Pancreas (tissue), 10 donors: ENCODE results near the gene HTR4. TPM values are rescaled to one million over a fixed set of nuclear protein-coding genes. Genes with fewer than 3 reads are reported as not detected.

ENCODE experiments used
- ATAC-seq, 4 donors: fragments of 200-7000 bp; cut with Tn5 transposase; one replicate each; pipeline versions ENCODE4 v1.8.0 to v1.9.1; 2020; ENCODE audit warnings: mild to moderate bottlenecking in 4 of 4, moderate library complexity in 4 of 4
- DNase-seq, 6 donors: peaks; one replicate each; pipeline ENCODE4 v3.0.0-alpha.2; 2020
- FAIRE-seq: peaks from 2 replicates; lab custom pipeline; 2012; peaks lifted over from hg19 to GRCh38; lab: Jason Lieb, UNC
- H3K27ac ChIP-seq, 4 donors: fragments of 200-600 bp; sonication (generic); 1 replicate in 3 of 4; 2 replicates in 1 of 4; pipeline versions ENCODE4 v1.5.0 to v1.8.0; 2020
- H3K27me3 ChIP-seq, 4 donors: fragments of 200-600 bp; one replicate each; pipeline ENCODE4 v1.8.0; 2021
- H3K36me3 ChIP-seq, 3 donors: fragments of 200-600 bp; sonication (generic) in 1 of 3; one replicate each; pipeline versions ENCODE4 v1.5.0 to v1.8.0; 2020 to 2021
- H3K4me1 ChIP-seq, 3 donors: fragments of 200-600 bp; one replicate each; pipeline ENCODE4 v1.8.0; 2021
- H3K4me3 ChIP-seq, 4 donors: fragments of 200-600 bp; sonication (generic) in 2 of 4; one replicate each; pipeline versions ENCODE4 v1.5.0 to v1.8.0; 2020 to 2021
- H3K9me3 ChIP-seq, 4 donors: fragments of 200-600 bp; one replicate each; pipeline ENCODE4 v1.8.0; 2021
- WGBS, 2 donors: extraction: QIAGEN DNeasy Blood & Tissue Kit; methylation state at CpG; one replicate each; pipeline ENCODE4 v1.1.7; 2013; 5-methylcytosine and 5-hydroxymethylcytosine counted together
- intact Hi-C, 3 donors: fragments of 100-400 bp; cut with DNase I; formaldehyde crosslinking; loops; one replicate each; pipeline versions ENCODE4 v1.11.1 to v1.14.2; 2022
- polyA plus RNA-seq, 2 donors: library from polyadenylated mRNA; stranded (reverse); fragments of 200-250 nt; gene quantifications; one replicate each; pipeline ENCODE4 v1.2.3, GENCODE V29; 2013
- total RNA-seq, 6 donors: library from RNA; stranded (reverse); fragmentation: NEBNext Ultra II Directional in 4 of 6; extraction: Animal tissue kit (Norgen Biotek cat#: 25700) in 4 of 6; gene quantifications; one replicate each; pipeline versions ENCODE4 v1.2.1 to v1.2.4, GENCODE V29; 2021 to 2023
- TF ChIP-seq, protein P1 (sequence below), 4 donors: fragments of 200-600 bp; sonication (generic) in 3 of 4; IDR thresholded peaks; one replicate each; pipeline versions ENCODE4 v1.5.0 to v1.8.0; 2021; ENCODE audit warnings: antibody characterized with exemption in 4 of 4
- donor health status: healthy with polysubstance abuse.
- donor health status: DM: no; HTN: no; CAD: no; lungs with moderate emphysema.
- donor health status: DM: no; HTN: no; CAD: no.
- donor health status: control.
- donor health status: control.
- donor health status: Bipolar disorder and iron deficiency.
- donor health status: DM: yes; HTN: yes; CAD: no.
- donor health status: DM: no; HTN: no; CAD: no.
- donor health status: DM: no; HTN: no; CAD: no.
- donor health status: DM: yes; HTN: yes; CAD: no.

Gene HTR4
- total and polyA plus RNA-seq, 8 donors = not detected

GRCh38 chr5:148452499-148453193 lies 201.7 kb downstream of the HTR4 start:
- no peak for DNase-seq
- TF ChIP-seq, protein P1, sequence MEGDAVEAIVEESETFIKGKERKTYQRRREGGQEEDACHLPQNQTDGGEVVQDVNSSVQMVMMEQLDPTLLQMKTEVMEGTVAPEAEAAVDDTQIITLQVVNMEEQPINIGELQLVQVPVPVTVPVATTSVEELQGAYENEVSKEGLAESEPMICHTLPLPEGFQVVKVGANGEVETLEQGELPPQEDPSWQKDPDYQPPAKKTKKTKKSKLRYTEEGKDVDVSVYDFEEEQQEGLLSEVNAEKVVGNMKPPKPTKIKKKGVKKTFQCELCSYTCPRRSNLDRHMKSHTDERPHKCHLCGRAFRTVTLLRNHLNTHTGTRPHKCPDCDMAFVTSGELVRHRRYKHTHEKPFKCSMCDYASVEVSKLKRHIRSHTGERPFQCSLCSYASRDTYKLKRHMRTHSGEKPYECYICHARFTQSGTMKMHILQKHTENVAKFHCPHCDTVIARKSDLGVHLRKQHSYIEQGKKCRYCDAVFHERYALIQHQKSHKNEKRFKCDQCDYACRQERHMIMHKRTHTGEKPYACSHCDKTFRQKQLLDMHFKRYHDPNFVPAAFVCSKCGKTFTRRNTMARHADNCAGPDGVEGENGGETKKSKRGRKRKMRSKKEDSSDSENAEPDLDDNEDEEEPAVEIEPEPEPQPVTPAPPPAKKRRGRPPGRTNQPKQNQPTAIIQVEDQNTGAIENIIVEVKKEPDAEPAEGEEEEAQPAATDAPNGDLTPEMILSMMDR (IDR thresholded peaks at IDR 0.05) = no peak
- Histone ChIP-seq H3K4me3 (no peak overlapping the region), H3K36me3 (no peaks in the 10 kb centered on the region), H3K9me3 (no peaks in the 10 kb centered on the region), H3K27me3 (no peaks in the 10 kb centered on the region), H3K27ac (no peak overlapping the region), H3K4me1 (no peaks in the 10 kb centered on the region)
- ATAC-seq = no peak
- intact Hi-C loops = no loop called here
- WGBS, 2 donors = 85 to 89% methylated on average over 10 of the region's 10 CpGs
- no peak for FAIRE-seq

DNA sequence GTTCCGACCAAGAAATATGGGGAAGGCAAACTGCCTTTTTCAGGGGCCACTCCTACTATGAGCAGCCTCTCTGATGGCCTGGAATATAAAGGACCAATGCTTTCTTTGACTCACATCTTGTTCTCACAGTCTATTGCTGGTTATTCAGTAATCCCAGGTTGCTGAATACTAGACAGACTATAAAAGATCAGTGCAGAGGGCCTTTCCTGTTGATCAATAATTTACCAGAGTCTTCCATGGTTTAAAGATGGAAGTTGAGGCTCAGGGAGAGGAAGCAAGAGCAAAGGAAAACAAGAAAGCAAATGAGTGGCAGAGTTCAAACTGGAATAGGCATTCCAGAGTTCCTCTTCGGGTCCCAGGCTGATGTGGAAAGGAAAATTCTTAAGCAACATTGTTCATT lies 207.7 kb downstream of the HTR4 start:
- Histone ChIP-seq H3K4me1 (no peaks in the 10 kb centered on the region), H3K27ac (no peak overlapping the region), H3K9me3 (no peaks in the 10 kb centered on the region), H3K4me3 (no peak overlapping the region), H3K36me3 (peaks cover 0 to 8% (median 4%) of the 10 kb centered on the region in 3 donors), H3K27me3 (no peaks in the 10 kb centered on the region)
- DNase-seq = no peak
- intact Hi-C loops = loop anchor here in 1 of 3 donors (10.0 kb wide), 1 partner anchor 278 kb away; no protein-coding TSS in a partner anchor
- FAIRE-seq = no peak
- WGBS, 2 donors = 66% methylated on average over 2 of the region's 2 CpGs
- no peak for ATAC-seq
- TF ChIP-seq, protein P1 (IDR thresholded peaks at IDR 0.05) = no peak

DNA sequence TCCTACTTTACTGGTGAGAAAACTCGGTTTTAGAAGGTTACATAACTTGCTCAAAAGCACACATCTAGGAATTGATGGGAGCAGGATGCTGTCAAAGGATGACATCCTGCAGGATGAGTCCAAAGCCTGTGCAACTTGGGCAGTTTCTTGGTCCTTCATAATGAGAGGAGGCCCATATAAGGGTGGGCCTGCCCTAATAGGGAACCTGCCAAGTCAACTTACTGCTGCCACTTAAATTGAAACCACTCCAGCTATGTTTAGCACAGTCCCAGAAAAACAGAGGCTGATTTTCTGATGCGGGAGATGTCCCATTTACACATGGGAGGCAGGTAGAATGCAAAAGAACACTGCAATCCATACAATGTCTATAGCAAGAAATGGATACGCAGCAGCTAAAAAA lies 208.7 kb downstream of the HTR4 start:
- TF ChIP-seq, protein P1 (IDR thresholded peaks at IDR 0.05) = no peak
- DNase-seq (no peak), FAIRE-seq (no peak), ATAC-seq (no peak)
- no peaks in the 10 kb centered on the region for H3K9me3 ChIP-seq
- 43 to 75% methylated on average over 3 of the region's 3 CpGs for WGBS, 2 donors
- no peak overlapping the region for H3K27ac ChIP-seq
- intact Hi-C loops = loop anchor here in 1 of 3 donors (10.0 kb wide), 1 partner anchor 279 kb away; no protein-coding TSS in a partner anchor
- H3K4me1 ChIP-seq = no peaks in the 10 kb centered on the region
- no peak overlapping the region for H3K4me3 ChIP-seq
- H3K27me3 ChIP-seq = no peaks in the 10 kb centered on the region
- H3K36me3 ChIP-seq = peaks cover 0 to 17% (median 7%) of the 10 kb centered on the region in 3 donors

GRCh38 chr5:148443998-148444397 lies 210.3 kb downstream of the HTR4 start:
- no peaks in the 10 kb centered on the region for H3K4me1 ChIP-seq
- no peak overlapping the region for H3K4me3 ChIP-seq
- WGBS, 2 donors = 21% methylated on average over 5 of the region's 5 CpGs
- H3K27ac ChIP-seq = no peak overlapping the region
- ATAC-seq = peak; percentile 92 to 96 (median 96)
- peaks cover 0 to 30% (median 7%) of the 10 kb centered on the region in 3 donors for H3K36me3 ChIP-seq
- intact Hi-C loops = loop anchor here (5.0 to 10.0 kb wide), 3 partner anchors 281 to 593 kb away; no protein-coding TSS in a partner anchor
- no peaks in the 10 kb centered on the region for H3K9me3 ChIP-seq
- no peaks in the 10 kb centered on the region for H3K27me3 ChIP-seq
- DNase-seq = peak in 3 of 6 donors; percentile 33 to 56 (median 35)
- peak; percentile 93 for FAIRE-seq
- TF ChIP-seq, protein P1 (IDR thresholded peaks at IDR 0.05) = peak; percentile 39 to 76 (median 54)

DNA sequence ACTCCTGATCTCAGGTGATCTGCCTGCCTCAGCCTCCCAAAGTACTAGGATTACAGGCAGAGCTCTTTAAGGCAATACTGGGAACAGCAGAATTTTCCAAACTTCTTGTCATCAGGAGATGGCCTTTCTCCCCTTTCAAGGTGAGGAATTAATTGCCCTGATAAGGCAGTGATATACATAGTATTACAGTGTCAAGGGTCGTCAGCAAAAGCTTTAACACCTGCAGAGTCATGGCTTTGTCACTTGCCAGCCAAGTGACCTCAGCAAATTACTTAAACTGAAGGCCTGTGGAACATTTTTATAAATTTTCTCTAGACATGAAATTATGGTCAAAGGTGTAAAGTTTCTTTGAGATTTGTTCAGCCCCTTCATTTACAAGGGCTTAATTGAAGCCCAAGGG lies 211.1 kb downstream of the HTR4 start:
- no peak overlapping the region for H3K4me3 ChIP-seq
- TF ChIP-seq, protein P1 (IDR thresholded peaks at IDR 0.05) = no peak

More for the DNA sequence above, 211.1 kb downstream of the HTR4 start:
- peaks cover 0 to 38% (median 7%) of the 10 kb centered on the region in 3 donors for H3K36me3 ChIP-seq
- no peaks in the 10 kb centered on the region for H3K9me3 ChIP-seq
- no peak for FAIRE-seq
- H3K27me3 ChIP-seq = no peaks in the 10 kb centered on the region
- DNase-seq = no peak
- H3K4me1 ChIP-seq = no peaks in the 10 kb centered on the region
- intact Hi-C loops = loop anchor here (5.0 to 10.0 kb wide), 3 partner anchors 282 to 594 kb away; no protein-coding TSS in a partner anchor
- ATAC-seq = no peak
- WGBS, 2 donors = 24 to 30% methylated on average over 1 of the region's 1 CpG
- no peak overlapping the region for H3K27ac ChIP-seq
